Frontal cortex (tissue), 4 donors: ENCODE measurements around the gene TMEM190. TPM values are rescaled to one million over a fixed set of nuclear protein-coding genes. Genes with fewer than 3 reads are reported as not detected.

Experiments used
- DNase-seq, 2 donors: peaks; one replicate each; pipeline ENCODE4 v3.0.0; 2012; ENCODE audit warnings: low spot score in 2 of 2
- FAIRE-seq: peaks from 2 replicates; lab custom pipeline; 2012; peaks lifted over from hg19 to GRCh38; lab: Jason Lieb, UNC
- total RNA-seq: library from RNA; depleted of rRNA; stranded (reverse); fragments of >200 nt; gene quantifications from one replicate; pipeline ENCODE4 v1.2.3, GENCODE V29; 2014
- donor health status: control.
- donor health status: control.
- donor health status: control.

The TMEM190 gene
- total RNA-seq, 1 donor from 2014 or later, result not detected

DNA sequence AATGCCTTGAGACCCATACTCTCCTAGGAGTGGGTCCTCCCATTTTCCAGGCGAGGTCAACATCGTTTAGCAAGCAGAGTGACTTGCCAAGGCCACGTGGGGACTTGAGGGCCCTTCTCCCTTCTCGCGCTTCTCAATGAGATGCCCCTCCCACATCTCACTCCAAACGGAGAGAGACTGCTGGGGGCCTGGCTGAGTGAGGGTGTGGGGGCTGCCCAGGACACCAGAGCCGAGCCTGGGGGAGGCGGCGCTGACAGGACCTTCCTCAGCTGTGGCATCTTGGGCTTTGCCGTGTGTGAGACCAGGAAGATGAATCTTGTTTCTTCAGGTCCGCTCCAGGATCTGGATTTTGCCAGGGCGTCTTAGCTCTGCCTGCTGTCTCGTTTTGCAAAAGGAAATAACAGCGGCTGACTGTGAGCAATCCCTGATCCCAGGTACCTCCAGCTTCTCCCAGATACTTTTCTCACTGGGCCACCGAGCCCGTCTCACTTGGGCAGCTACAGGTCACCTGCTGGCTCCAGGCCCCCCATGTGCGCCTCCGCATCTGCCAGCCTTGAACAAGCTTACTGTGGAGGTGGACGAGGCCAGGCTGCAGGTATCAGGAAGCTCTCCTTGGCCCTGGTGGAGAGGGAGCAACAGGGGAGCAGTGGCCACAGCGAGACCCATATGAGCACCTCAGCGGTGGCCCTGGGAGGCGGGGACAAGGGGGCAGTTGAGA lies 28.1 kb upstream of the TMEM190 start:
- DNase-seq (no peak), FAIRE-seq (no peak)

DNA sequence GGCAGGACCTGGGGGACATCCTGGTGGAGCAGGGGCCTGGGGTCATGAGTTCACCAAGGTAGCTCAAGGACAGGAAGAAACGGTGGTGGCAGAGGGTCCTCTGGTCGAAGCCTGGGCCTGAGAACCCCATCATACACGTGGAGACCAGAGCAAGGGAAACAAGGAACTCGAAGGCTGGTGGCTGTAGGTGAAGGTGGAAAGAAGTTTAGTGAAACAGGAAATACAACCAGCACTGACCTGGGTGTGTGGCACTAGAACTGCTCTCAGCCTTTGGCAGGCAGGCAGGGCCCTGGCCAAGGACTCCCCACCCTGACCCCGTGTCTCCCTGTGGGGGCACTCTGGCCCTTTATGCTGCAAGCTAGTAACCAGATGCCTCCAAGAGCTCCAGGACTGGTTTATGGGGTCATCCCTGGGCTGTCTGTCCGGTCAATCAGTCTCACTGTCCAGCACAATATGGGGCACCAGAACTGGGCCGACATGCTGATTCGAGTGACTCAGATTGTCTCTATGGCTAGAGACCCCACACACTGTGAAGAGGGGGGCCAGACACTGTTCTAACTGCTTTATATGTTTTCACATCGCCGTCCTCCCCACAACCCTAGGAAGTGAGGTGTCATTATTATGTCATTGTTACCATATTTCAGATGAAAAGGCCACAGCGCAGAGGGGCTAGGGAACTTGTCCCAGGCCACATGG lies 25.9 kb upstream of the TMEM190 start:
- FAIRE-seq (no peak), DNase-seq (no peak)

GRCh38 chr19:55352040-55352439 lies 24.6 kb upstream of the TMEM190 start:
- FAIRE-seq (no peak), DNase-seq (no peak)

- DNase-seq (no peak), FAIRE-seq (no peak)
These were observed 24.0 kb upstream of the TMEM190 start for GRCh38 chr19:55352549-55353145.

DNA sequence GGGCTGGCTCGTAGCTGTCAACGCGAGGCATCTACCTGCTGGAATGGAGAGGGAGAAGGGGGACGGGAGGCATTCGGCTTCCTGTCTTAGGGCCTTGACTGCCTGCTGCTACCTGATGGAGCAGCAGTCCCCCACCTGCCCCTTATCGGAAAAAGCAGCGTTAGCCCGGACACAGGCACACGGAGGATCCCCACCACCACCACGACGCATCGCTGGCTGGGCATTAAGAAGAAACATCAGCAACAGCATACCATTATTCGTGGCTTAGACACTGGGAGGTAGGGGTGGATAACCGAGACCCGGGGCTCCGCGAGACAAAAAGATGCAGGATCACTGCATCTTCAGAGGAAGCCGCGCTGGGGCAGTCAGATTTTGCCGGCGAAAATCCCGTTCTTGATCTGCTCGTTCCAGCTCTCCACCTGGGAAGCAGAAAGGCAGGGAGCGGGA lies 23.2 kb upstream of the TMEM190 start:
- DNase-seq, result no peak
- FAIRE-seq, result no peak

GRCh38 chr19:55353803-55354697 lies 22.6 kb upstream of the TMEM190 start:
- peak in 1 of 2 donors; percentile 88 for DNase-seq
- no peak for FAIRE-seq

DNA sequence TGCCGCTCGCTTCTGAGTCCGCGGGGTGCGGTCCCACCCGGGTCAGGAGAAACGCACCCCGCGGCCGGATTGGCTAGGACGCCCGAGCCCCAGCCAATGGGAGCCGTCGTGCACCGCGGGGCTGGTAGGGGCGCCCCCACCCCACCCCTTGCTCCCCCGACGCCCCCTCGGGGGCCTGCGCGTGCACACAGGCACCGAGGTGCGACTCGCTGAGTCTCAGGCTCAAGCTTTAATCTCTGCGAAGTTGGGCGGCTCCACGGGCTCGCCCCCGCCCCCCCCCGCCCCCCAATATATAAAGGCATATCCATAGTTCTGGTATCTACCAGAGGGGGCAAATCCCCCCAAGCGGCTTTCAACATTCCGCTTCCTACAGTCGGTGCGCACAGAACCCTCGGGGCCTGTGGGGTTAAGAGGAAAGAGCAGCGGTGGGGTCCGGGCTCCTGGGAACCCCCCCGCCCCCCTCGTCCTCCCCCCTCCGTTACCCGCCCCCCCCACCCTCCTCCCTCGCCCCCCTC lies 21.9 kb upstream of the TMEM190 start, which contains the start of gene COX6B2:
Gene COX6B2 (minus strand): TSS at position 22 of the 515 bp plus-strand sequence. CDS start 198 bp downstream, outside the sequence.
- FAIRE-seq, result no peak
- no peak for DNase-seq

- no peak for DNase-seq
- no peak for FAIRE-seq
These were observed 21.3 kb upstream of the TMEM190 start for GRCh38 chr19:55355213-55355821.

- DNase-seq, result no peak
- FAIRE-seq, result no peak
These were observed 18.1 kb upstream of the TMEM190 start for GRCh38 chr19:55358493-55358892.

DNA sequence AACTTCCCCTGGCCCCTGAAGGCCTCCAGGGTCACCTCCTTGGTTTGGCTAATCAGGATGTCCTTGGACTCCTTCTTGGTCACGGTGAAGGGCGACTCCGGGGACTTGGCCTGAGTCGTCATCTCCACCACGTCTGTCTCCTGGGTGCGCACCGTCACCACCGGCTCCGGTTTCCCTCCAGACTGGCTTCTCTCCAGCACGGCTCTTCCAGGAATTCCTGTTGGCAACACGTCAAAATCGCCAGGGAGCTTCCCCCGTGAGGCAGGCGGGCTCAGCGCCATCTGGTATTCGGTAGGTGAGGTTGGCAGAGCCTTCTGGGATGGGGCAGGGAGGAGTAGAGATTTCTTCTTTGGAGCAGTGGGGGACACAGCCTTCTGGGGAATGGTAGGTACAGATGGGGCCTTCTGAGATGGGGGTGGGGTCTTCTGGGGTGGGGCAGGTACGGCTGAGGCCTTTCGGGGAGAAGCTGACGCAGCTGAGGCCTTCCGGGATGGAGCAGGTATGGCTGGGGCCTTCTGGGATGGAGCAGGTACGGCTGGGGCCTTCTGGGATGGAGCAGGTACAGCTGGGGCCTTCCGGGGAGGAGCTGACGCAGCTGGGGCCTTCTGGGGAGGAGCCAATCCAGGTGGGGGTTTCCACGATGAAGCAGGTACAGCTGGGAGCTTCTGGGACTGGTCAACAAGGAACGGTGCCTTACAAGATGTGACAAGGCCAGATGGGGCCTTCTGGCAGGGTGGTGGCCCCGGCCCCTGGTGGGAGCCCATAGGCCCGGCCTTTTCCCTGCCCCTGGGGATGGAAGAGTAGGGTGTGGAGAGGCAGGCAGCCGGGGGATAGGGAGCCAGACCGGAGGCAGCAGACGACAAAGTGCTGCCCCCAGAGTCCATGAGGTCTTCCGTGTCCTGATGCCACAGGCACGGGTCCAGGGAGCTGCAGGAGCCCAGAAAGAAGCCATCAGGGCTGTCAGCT lies 17.4 kb upstream of the TMEM190 start:
- FAIRE-seq (no peak), DNase-seq (no peak)

- no peak for FAIRE-seq
- DNase-seq, result no peak
These were observed 15.7 kb upstream of the TMEM190 start for GRCh38 chr19:55360902-55361301.

GRCh38 chr19:55362174-55362989 lies 14.2 kb upstream of the TMEM190 start:
- FAIRE-seq, result no peak
- no peak for DNase-seq

DNA sequence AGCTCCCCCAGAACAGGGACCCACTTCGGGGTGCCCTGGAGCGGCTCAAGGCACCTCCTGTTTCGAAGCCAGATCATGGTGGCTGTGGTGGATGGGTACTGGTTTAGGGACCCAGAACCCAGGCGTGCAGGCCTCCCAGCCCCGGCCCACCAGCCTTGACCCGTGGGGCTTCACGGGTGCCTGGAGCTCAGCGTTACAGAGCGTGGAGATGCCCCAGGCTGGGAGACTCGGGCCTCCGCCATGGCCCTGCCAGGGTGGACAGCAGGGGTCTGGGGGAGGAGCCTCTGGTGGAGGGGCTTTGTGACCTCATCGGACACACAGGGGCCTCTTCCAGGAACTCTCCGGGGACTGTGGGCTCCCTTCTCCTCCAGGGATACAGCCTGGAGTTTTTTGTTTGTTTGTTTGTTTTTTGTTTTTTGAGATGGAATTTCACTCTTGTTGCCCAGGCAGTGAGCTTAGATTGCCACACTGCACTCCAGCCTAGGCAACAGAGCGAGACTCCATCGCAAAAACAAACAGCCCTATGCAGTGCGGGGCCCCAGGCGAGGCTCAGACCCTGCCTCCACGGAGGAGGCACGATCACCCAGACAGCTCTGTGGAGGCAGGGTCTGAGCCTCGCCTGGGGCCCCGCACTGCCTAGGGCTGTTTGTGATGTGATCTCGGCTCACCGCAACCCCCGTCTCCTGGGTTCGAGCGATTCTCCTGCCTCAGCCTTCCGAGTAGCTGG lies 13.5 kb upstream of the TMEM190 start, which contains the start of gene GARIN5B:
Gene GARIN5B (minus strand): TSS at position 271 of the 727 bp plus-strand sequence. CDS start 194 bp downstream, at position 77.
- no peak for DNase-seq
- no peak for FAIRE-seq

- no peak for FAIRE-seq
- no peak for DNase-seq
These were observed 11.4 kb upstream of the TMEM190 start for GRCh38 chr19:55365245-55365644.

DNA sequence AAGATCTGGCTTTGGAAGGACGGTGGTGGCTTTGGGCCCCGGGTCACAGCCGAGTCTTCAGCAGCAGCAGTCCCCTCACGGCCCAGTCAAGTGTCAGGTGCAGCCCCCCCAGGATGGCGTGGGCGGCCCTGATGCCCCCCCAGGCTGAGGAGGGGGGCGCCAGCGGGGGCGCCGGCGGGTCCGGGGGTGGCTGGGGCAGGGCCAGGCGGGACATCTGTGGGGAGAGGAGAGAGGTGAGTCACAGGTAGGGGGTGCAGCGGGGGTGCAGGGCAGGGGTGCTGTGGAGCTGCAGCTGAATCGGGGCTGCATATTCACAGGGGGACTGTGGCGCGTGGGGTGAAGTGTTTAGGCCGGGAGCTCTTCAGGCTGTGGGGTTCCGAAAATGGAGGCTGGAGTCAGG lies 10.7 kb upstream of the TMEM190 start:
- DNase-seq, result no peak
- FAIRE-seq, result no peak

- FAIRE-seq (no peak), DNase-seq (no peak)
These were observed 9.8 kb upstream of the TMEM190 start for GRCh38 chr19:55366790-55367189.

DNA sequence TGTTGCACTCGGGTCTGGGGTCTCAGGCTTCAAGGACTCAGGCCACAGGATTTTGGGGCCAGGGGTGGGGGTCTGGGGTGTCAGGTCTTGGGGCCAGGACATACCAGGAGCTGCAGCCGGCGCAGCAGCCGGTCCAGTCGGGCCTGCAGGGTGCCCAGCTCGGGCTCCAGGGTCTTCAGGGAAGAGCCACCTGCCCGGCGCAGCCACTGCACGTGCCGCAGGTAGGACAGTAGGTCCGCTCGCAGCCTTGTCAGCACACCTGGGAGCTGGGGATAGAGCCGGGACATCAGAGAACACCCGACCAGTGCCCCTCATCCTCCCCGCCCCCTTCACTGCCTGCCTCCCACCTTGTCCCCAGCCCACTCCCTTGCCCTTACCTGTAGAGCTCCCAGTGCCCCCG lies 8.5 kb upstream of the TMEM190 start:
- DNase-seq, result no peak

More for the DNA sequence above, 8.5 kb upstream of the TMEM190 start:
- no peak for FAIRE-seq
